A673 (cell line): ENCODE measurements around the gene DNAI7.

Experiments used
- EZH2 ChIP-seq: fragments of 200-600 bp; sonication (generic); IDR thresholded peaks from 2 replicates; pipeline ENCODE4 v1.6.1; 2017; ENCODE audit warnings: borderline replicate concordance, low read depth, mild to moderate bottlenecking, mixed read lengths, antibody characterized with exemption, low read length; ENCODE audit not compliant: poor library complexity, severe bottlenecking
- TF ChIP-seq, protein P1 (sequence below): fragments of 300-800, 200-600 bp; sonication (generic); conservative IDR thresholded peaks from 2 replicates; pipeline ENCODE4 v1.5.1; 2017; ENCODE audit warnings: low read depth, mild to moderate bottlenecking, antibody characterized with exemption, low read length, moderate library complexity, mixed read lengths

DNA sequence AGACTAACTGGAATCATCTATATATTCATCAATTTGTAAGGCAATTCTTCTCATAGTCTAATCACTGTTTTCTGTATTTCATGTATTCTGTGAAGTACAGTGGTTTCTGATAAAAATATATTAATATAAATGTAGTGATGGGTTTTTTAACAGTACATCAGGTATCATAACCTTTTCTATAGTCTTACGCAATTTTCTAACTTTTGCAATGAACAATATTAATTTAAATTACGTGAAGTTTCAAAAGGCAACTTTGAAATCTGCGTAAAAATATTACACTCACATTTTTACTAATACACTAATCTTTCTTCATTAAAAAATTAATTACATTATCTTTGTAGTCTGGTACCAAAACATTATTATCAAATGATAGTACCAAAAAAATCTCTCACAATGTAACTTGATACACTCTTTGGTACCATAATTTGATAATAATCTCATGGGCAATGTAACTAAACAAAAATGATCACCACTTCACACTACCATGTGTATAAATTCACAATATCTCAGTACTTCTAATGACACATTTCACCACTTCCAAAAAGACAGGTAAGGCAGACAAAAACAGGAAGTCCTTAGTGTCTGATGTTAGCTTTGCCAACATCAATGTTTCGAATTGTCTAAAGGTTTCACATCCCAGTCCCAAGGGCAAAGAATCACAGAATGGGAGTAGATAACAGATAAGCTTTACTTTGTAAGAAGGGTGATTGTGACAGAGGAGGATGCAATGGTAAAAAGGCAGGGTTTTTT is 8.7 kb downstream of the DNAI7 start:
- TF ChIP-seq, protein P1, sequence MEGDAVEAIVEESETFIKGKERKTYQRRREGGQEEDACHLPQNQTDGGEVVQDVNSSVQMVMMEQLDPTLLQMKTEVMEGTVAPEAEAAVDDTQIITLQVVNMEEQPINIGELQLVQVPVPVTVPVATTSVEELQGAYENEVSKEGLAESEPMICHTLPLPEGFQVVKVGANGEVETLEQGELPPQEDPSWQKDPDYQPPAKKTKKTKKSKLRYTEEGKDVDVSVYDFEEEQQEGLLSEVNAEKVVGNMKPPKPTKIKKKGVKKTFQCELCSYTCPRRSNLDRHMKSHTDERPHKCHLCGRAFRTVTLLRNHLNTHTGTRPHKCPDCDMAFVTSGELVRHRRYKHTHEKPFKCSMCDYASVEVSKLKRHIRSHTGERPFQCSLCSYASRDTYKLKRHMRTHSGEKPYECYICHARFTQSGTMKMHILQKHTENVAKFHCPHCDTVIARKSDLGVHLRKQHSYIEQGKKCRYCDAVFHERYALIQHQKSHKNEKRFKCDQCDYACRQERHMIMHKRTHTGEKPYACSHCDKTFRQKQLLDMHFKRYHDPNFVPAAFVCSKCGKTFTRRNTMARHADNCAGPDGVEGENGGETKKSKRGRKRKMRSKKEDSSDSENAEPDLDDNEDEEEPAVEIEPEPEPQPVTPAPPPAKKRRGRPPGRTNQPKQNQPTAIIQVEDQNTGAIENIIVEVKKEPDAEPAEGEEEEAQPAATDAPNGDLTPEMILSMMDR: no peak
- no peak for TF ChIP-seq EZH2
